ENCODE measurements around the gene ODC1.
A peak's percentile ranks its signal among the peaks of the same experiment; 100 is the strongest.
"Not testable (repeated sequence)": the region's sequence is repeated elsewhere in the genome, so short reads cannot be mapped to it uniquely, and the experiment has no call there.

The ODC1 gene

GRCh38 chr2:10452312-10452711 is 4.2 kb upstream of the ODC1 start:
- DNase-seq = no peak

- DNase-seq = no peak
Observed at GRCh38 chr2:10451819-10452218, 3.7 kb upstream of the ODC1 start.

- DNase-seq = no peak
Observed at GRCh38 chr2:10449838-10450691, 1.9 kb upstream of the ODC1 start.

GRCh38 chr2:10449486-10449831 is 1.3 kb upstream of the ODC1 start:
- no peak for DNase-seq

GRCh38 chr2:10448576-10449485 is 704 bp upstream of the ODC1 start:
- DNase-seq = peak; percentile 89

GRCh38 chr2:10447300-10447894 is 730 bp downstream of the ODC1 start:
- DNase-seq = no peak

- DNase-seq = no peak
Observed at GRCh38 chr2:10446631-10447030, 1.5 kb downstream of the ODC1 start.

GRCh38 chr2:10444463-10444862 is 3.7 kb downstream of the ODC1 start:
- no peak for DNase-seq

- not testable (repeated sequence) for DNase-seq
Observed at GRCh38 chr2:10442469-10443126, 5.5 kb downstream of the ODC1 start.

- DNase-seq = no peak
Observed at GRCh38 chr2:10441948-10442347, 6.2 kb downstream of the ODC1 start.

- DNase-seq = no peak
Observed at GRCh38 chr2:10440736-10441135, 7.4 kb downstream of the ODC1 start.

GRCh38 chr2:10439971-10440370 is 8.2 kb downstream of the ODC1 start:
- no peak for DNase-seq

GRCh38 chr2:10439185-10439879 is 8.8 kb downstream of the ODC1 start:
- DNase-seq = no peak

- DNase-seq = no peak
Observed at GRCh38 chr2:10438688-10439087, 9.4 kb downstream of the ODC1 start.

- DNase-seq = no peak
Observed at GRCh38 chr2:10437806-10438205, 10.3 kb downstream of the ODC1 start.

- DNase-seq = no peak
Observed at GRCh38 chr2:10436583-10437110, 11.5 kb downstream of the ODC1 start.

- DNase-seq = no peak
Observed at GRCh38 chr2:10435820-10436204, 12.3 kb downstream of the ODC1 start.

GRCh38 chr2:10434886-10435819 is 13.0 kb downstream of the ODC1 start:
- DNase-seq = peak; percentile 69

- DNase-seq = no peak
Observed at GRCh38 chr2:10433947-10434885, 13.9 kb downstream of the ODC1 start.
